OCI-LY1 (cell line): ENCODE data around the gene NR1I2.

Experiments used
- H2AFZ ChIP-seq: fragments of 200-600 bp; sonication (generic), shearing (Covaris generic); 2 replicates; pipeline ENCODE4 v1.6.0; 2014; ENCODE audit warnings: antibody characterized with exemption, mild to moderate bottlenecking, low read length
- H3F3A ChIP-seq: fragments of 200-600 bp; sonication (generic), shearing (Covaris generic); 2 replicates; pipeline ENCODE4 v1.6.0; 2014; ENCODE audit warnings: mild to moderate bottlenecking, antibody characterized with exemption, low read length, moderate library complexity; ENCODE audit not compliant: insufficient read depth
- H3K27ac ChIP-seq: fragments of 200-600 bp; sonication (generic); 2 replicates; pipeline ENCODE4 v1.5.1; 2014; ENCODE audit warnings: low read length, mixed run types, mild to moderate bottlenecking, low read depth; ENCODE audit not compliant: poor library complexity, severe bottlenecking
- H3K27me3 ChIP-seq: fragments of 200-600 bp; sonication (generic); 2 replicates; pipeline ENCODE4 v1.6.0; 2014; ENCODE audit warnings: antibody characterized with exemption, mild to moderate bottlenecking, low read length, moderate library complexity; ENCODE audit not compliant: insufficient read depth
- H3K36me3 ChIP-seq: fragments of 200-600 bp; sonication (generic); 2 replicates; pipeline ENCODE4 v1.6.1; 2014; ENCODE audit warnings: mild to moderate bottlenecking, antibody characterized with exemption, low read length, moderate library complexity, mixed read lengths; ENCODE audit not compliant: insufficient read depth
- H3K4me1 ChIP-seq: fragments of 200-600 bp; sonication (generic); 2 replicates; pipeline ENCODE4 v1.5.1; 2014; ENCODE audit warnings: mild to moderate bottlenecking, low read length, moderate library complexity; ENCODE audit not compliant: insufficient read depth, severe bottlenecking
- H3K4me2 ChIP-seq: fragments of 200-600 bp; sonication (generic), shearing (Covaris generic); 2 replicates; pipeline ENCODE4 v1.6.1; 2014; ENCODE audit warnings: low read length
- H3K4me3 ChIP-seq: fragments of 200-600 bp; sonication (generic); 2 replicates; pipeline ENCODE4 v1.5.1; 2014; ENCODE audit warnings: low read length, low read depth, mild to moderate bottlenecking, mixed read lengths; ENCODE audit not compliant: poor library complexity, severe bottlenecking
- H3K79me2 ChIP-seq: fragments of 200-600 bp; shearing (Covaris generic); 2 replicates; pipeline ENCODE4 v1.6.1; 2016; ENCODE audit warnings: mixed run types, low read length, mixed read lengths; ENCODE audit not compliant: insufficient read depth
- H3K9ac ChIP-seq: fragments of 200-600 bp; sonication (generic), shearing (Covaris generic); 2 replicates; pipeline ENCODE4 v1.6.1; 2014; ENCODE audit warnings: mild to moderate bottlenecking, low read length, mixed read lengths
- H3K9me2 ChIP-seq: fragments of 200-600 bp; sonication (generic), shearing (Covaris generic); 2 replicates; pipeline ENCODE4 v1.6.1; 2014; ENCODE audit warnings: low read depth, mild to moderate bottlenecking, low read length, mixed read lengths
- H3K9me3 ChIP-seq: fragments of 200-600 bp; shearing (Covaris generic); 2 replicates; pipeline ENCODE4 v1.6.1; 2014; ENCODE audit warnings: low read length, mixed read lengths
- H4K20me1 ChIP-seq: fragments of 200-600 bp; sonication (generic), shearing (Covaris generic); 2 replicates; pipeline ENCODE4 v1.6.0; 2016; ENCODE audit warnings: mild to moderate bottlenecking, low read length; ENCODE audit not compliant: insufficient read depth
- EZH2 ChIP-seq: fragments of 200-600 bp; sonication (generic), shearing (Covaris generic); IDR thresholded peaks from 2 replicates; pipeline ENCODE4 v1.8.0; 2017; ENCODE audit warnings: borderline replicate concordance, mixed run types, mild to moderate bottlenecking, antibody characterized with exemption, low read length, moderate library complexity, mixed read lengths
- TF ChIP-seq, protein P1 (sequence below): fragments of 200-600 bp; sonication (generic), shearing (Covaris generic); IDR thresholded peaks from 2 replicates; pipeline ENCODE4 v1.5.1; 2017; ENCODE audit warnings: mild to moderate bottlenecking, antibody characterized with exemption, low read length, moderate library complexity, mixed read lengths

The NR1I2 gene

DNA sequence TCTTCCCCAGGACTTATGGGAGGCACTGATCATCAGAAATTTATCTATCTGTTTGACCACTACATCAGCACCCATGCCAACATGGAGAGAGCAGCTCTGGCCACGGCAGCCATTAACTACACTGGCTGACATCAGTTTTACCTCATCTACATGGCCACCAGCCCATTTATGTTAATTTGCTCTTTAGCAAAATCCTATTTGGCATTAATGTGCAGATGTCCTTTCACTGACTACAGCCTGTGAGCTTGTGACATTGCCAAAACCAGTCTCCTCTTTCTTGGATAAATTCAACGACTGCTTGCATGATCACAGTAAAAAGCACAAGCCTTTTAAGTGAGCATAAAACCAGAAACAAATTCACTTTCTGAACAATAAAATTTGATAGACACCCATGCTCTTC is 47.5 kb downstream of the NR1I2 start:
- TF ChIP-seq, protein P1, sequence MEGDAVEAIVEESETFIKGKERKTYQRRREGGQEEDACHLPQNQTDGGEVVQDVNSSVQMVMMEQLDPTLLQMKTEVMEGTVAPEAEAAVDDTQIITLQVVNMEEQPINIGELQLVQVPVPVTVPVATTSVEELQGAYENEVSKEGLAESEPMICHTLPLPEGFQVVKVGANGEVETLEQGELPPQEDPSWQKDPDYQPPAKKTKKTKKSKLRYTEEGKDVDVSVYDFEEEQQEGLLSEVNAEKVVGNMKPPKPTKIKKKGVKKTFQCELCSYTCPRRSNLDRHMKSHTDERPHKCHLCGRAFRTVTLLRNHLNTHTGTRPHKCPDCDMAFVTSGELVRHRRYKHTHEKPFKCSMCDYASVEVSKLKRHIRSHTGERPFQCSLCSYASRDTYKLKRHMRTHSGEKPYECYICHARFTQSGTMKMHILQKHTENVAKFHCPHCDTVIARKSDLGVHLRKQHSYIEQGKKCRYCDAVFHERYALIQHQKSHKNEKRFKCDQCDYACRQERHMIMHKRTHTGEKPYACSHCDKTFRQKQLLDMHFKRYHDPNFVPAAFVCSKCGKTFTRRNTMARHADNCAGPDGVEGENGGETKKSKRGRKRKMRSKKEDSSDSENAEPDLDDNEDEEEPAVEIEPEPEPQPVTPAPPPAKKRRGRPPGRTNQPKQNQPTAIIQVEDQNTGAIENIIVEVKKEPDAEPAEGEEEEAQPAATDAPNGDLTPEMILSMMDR = no peak
- TF ChIP-seq EZH2 = no peak
- no peaks in the 10 kb centered on the region for H3K9me3 ChIP-seq
- no peaks in the 10 kb centered on the region for H3F3A ChIP-seq
- H3K9ac ChIP-seq = no peak overlapping the region
- H4K20me1 ChIP-seq = no peaks in the 10 kb centered on the region
- no peaks in the 10 kb centered on the region for H3K4me1 ChIP-seq
- H3K4me3 ChIP-seq = no peak overlapping the region
- H2AFZ ChIP-seq = no peak overlapping the region
- no peaks in the 10 kb centered on the region for H3K27me3 ChIP-seq
- H3K79me2 ChIP-seq = no peaks in the 10 kb centered on the region
- no peak overlapping the region for H3K4me2 ChIP-seq
- H3K27ac ChIP-seq = no peak overlapping the region
- H3K36me3 ChIP-seq = 0 out of 2 replicates have a peak, but pooled peaks cover 2% of the 10 kb centered on the region
- H3K9me2 ChIP-seq = no peaks in the 10 kb centered on the region

DNA sequence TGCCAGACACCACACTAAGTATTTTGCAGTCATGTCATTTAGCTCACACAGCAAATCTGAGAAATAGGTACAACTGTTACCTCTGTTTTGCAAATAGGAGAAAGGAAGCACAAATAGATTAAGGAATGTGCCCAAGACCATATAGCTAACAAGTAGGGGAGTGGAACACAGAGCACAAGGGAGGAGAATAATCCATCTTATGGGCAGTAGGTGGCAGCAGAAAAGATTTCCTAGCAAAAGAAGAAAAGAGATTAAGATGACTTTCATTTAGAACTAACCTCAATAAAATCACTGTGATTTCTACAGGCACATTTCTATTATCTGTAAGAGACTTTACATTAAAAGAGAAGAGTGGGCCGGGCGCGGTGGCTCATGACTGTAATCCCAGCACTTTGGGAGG is 49.1 kb downstream of the NR1I2 start:
- H3K4me1 ChIP-seq = no peaks in the 10 kb centered on the region
- no peaks in the 10 kb centered on the region for H3K9me2 ChIP-seq
- H3K36me3 ChIP-seq = 0 out of 2 replicates have a peak, but pooled peaks cover 2% of the 10 kb centered on the region
- no peak overlapping the region for H3K4me2 ChIP-seq
- H3K9me3 ChIP-seq = no peaks in the 10 kb centered on the region
- no peak overlapping the region for H3K9ac ChIP-seq
- TF ChIP-seq, protein P1 = peak; percentile 41; the same call in 1 of the 2 replicates
- TF ChIP-seq EZH2 = no peak
- no peak overlapping the region for H3K27ac ChIP-seq
- no peak overlapping the region for H3K4me3 ChIP-seq
- no peaks in the 10 kb centered on the region for H3K79me2 ChIP-seq
- no peaks in the 10 kb centered on the region for H3F3A ChIP-seq
- no peaks in the 10 kb centered on the region for H4K20me1 ChIP-seq
- no peaks in the 10 kb centered on the region for H3K27me3 ChIP-seq
- H2AFZ ChIP-seq = no peak overlapping the region

DNA sequence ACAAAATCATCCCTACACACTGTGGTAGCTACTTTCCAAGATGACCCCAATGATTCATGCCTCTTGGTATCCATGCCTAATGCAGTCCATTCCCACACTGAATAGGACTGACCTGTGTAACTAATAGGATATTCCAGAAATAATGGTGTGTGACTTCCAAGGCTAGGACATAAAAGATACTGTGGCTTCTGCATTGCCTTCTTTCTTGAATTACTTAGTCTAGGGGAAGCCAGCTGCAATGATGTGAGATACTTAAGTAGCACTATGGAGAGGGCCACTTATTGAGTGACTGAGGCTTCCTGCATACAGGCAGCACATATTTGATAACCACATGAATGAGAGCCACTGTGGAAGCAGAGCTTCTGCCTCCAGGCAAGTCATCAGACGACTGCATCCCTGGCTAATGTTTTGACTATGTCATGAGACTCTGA is 50.1 kb downstream of the NR1I2 start:
- H3K79me2 ChIP-seq = no peaks in the 10 kb centered on the region
- H3K4me3 ChIP-seq = no peak overlapping the region
- H3K27me3 ChIP-seq = no peaks in the 10 kb centered on the region
- no peak overlapping the region for H2AFZ ChIP-seq
- H3K9me3 ChIP-seq = no peaks in the 10 kb centered on the region
- H3K36me3 ChIP-seq = no peaks in the 10 kb centered on the region
- TF ChIP-seq, protein P1 = no peak
- no peak for TF ChIP-seq EZH2
- H4K20me1 ChIP-seq = no peaks in the 10 kb centered on the region
- H3K9ac ChIP-seq = no peak overlapping the region
- H3K9me2 ChIP-seq = no peaks in the 10 kb centered on the region
- H3K4me2 ChIP-seq = no peak overlapping the region
- H3K4me1 ChIP-seq = no peaks in the 10 kb centered on the region
- no peaks in the 10 kb centered on the region for H3F3A ChIP-seq
- H3K27ac ChIP-seq = no peak overlapping the region
